ENCODE data around the gene BTBD18.

Gene BTBD18

DNA sequence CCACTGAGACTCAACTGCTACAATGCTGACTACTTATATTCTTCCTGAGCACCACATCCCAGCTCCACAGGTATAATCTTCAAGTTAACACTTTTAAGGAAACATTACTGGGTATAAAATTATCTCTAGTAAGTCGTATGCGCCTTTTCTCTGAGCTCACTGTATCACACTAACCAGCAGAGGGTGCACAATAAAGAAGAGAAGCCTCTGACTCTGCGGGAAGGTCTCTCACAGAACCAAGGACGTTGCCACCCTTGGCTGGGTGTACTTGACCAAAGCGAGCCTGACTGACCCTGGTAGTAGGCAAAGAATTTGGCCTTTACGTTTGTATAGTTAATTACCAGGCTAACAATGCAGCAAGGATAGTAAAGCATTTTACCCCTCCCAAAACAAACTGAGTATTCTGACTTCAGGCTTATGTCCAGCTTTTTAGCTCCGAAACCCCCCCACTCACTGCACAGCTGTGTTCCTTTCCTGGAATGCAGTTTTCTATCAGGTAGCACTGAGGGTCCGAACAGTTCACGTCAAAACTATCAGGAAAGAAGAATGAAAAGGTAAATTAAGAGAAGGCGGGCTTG lies at the start of gene BTBD18:
Gene BTBD18, minus strand, starts transcription at position 144 of the 578 bp plus-strand sequence. CDS start 631 bp downstream, outside the sequence.
- no peak for DNase-seq

DNA sequence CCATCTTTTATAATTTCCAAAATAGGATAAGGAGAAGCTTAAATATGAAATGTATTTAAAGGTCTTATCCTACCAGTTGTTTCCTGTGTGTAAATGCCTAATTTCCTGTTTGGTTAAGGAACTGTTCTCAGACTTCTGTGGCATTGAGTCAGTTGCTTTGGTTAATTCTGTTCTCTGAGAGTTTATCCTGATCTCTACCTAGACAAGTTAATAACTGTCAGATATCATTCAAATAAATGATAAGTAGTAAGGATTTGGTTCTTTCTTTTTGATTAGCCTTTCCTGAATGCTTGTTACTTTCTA lies 49.5 kb upstream of the BTBD18 start:
- DNase-seq, result no peak

DNA sequence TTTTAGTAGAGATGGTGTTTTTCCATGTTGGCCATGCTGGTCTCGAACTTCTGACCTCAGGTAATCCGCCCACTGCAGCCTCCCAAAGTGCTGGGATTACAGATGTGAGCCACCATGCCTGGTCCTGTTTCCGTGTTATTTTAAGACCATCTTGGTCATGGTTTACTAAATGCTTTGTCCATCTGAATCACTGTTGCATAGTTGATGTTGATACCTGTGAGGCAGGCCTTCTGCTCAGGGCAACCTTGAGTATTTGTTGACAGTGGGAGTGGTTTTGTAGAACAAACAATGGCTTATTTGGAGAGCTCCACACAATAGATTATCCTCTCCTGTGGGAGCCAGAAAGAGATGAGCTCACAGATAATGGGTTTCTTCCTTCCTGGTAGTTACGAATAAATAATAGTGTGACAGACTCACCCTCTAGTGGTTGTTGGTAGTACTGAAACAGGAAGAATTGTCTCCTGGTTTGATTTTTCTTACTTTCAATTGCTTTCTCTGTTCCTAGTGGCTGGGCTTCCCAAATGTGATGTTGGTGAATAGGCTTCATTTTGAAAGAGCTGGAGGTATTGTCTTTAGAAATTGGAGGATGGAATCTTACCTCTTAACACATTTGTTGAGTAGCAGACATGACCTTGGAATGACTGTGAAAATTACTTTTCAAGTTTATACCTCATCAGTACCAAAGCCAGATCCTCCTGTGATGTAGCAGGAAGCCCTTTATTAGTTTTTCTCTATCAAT lies 49.0 kb upstream of the BTBD18 start:
- DNase-seq, result peak in 4 of 14 donors; percentile 7 to 69 (median 31)

GRCh38 chr11:57798905-57799559 lies 47.4 kb upstream of the BTBD18 start:
- no peak for DNase-seq

DNA sequence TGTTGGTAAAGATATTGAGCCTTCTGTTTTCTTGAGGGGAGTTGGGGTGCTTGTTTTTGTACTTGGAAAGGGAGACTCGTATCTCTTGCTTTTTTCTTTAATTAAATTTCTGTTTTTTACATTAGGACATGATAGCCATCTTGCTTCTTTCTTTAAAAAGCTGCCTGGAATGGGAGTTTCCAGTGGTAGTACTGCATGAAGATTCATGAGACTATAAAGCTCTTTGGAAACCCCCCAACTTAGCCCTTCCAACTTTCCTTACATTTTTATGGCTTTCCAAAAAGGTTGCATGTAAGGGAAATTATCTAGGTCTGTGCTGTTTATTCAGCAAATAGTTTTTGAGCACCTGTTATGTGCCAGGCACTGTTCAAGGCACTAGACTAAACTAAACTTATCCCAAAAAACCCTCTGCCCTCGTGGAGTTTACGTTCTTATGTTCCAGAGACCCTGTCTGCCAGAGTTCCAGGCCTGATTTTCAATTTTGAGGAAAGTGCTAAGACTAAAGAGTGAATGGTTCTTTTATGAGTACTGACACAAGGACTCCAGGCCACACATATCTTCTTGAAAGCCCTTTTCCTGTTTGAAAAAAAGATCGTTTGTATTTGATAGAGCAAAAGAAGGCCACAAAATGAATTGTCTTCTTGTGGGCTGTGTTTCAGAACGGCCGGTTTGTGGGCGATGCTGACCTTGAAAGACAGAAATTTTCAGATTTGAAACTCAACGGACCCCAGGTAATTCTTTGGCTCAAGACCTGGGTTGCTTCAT lies 41.9 kb upstream of the BTBD18 start:
- no peak for DNase-seq

GRCh38 chr11:57792870-57793269 lies 41.3 kb upstream of the BTBD18 start:
- DNase-seq, result no peak

GRCh38 chr11:57792060-57792541 lies 40.5 kb upstream of the BTBD18 start:
- DNase-seq, result peak in 9 of 14 donors; percentile 6 to 64 (median 29)

GRCh38 chr11:57791321-57792059 lies 39.9 kb upstream of the BTBD18 start:
- no peak for DNase-seq

GRCh38 chr11:57788703-57789088 lies 37.1 kb upstream of the BTBD18 start:
- DNase-seq, result no peak

DNA sequence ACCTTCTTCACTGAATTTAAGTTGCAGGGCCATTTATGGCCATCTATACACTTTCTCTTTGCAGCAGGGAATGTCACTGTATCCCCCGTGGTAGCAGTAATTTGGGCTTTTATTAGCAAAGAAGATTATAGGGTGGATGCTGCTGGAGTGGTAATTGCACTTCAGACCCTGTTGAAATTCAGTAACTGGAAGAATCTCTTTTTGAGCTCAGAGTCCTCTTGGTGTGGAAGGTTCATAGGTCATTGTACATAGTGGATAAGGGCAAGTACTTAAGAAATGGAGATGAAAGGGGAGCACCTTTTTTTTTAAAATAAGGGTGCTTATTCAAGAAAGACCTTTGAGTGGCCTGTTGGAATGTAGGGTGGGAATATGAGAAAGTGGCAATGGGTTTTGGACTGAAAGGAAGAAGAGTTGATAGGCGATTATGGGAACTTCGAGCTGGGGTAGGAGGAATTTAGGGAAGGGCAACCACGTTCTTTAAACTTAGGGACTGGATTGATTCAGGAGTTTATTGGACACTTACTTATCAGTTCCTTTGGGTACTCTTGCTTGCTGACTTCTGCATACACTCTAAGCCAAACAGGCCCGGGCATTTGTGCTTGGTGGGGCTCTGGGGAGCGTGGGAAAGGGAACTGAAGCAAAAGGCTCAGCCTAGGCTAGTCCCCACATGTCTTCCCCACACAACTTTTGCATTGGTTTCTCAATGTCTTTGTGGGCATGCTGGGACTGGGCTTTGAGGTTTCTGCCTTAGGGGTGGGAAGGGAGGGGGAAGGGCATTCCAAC lies 36.5 kb upstream of the BTBD18 start:
- DNase-seq, result peak in 6 of 14 donors; percentile 8 to 51 (median 26)

GRCh38 chr11:57787006-57787604 lies 35.5 kb upstream of the BTBD18 start:
- no peak for DNase-seq

DNA sequence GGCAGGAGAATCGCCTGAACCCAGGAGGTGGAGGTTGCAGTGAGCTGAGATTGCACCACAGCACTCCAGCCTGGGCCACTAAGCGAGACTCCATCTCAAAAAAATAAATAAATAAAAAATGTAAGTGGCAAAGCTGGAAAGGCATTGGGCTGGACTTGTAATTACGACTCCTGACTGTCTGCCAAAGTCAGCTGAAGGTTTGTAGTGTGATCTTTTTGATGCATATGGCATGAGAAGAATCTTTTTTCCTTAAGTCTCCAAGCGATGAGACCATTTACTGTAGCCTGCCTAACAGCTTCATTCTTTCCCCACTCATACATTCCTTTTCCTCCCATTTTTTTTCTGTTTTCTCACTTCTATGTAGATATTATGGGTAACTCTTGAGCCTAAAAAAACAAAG lies 34.8 kb upstream of the BTBD18 start:
- no peak for DNase-seq

DNA sequence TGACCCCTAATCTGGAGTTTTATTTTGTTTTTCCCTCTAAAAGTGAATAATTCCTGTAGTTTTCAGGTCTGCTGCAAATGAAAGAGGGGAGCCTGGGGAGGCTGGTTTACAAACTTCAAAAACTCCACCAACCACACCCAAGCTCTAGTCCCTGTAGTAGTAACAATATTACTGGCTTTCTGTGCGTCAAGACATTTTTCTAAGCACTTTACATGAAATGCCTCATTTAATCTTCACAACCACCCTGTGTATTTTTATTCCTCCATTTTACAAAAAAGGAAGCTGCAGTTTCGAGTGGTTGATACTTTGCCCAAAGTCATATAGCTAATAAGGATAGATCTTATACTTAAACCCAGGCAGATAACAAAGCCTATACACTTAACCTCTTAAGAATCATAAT lies 33.5 kb upstream of the BTBD18 start:
- DNase-seq, result no peak

GRCh38 chr11:57781529-57781943 lies 29.9 kb upstream of the BTBD18 start:
- DNase-seq, result no peak

DNA sequence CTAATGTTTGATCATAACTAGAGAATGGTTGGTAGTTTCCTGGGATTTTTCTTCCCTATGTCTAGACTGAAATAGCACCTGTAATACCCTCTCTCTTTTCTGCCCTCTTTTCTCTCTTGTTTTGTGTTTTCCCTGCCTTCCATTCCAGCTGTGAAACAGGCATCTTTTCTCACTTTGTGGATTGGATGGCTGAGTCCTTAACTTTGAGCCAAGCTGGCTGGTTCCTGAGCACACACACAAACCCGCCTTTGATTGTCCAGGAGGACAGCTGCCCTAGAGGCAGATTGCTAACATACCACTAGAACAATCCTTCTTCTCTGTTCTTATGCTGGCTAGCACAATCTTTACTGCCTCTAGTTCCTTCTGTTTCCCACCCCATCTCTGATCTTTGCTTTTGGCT lies 27.7 kb upstream of the BTBD18 start:
- peak in 7 of 14 donors; percentile 18 to 46 (median 34) for DNase-seq

DNA sequence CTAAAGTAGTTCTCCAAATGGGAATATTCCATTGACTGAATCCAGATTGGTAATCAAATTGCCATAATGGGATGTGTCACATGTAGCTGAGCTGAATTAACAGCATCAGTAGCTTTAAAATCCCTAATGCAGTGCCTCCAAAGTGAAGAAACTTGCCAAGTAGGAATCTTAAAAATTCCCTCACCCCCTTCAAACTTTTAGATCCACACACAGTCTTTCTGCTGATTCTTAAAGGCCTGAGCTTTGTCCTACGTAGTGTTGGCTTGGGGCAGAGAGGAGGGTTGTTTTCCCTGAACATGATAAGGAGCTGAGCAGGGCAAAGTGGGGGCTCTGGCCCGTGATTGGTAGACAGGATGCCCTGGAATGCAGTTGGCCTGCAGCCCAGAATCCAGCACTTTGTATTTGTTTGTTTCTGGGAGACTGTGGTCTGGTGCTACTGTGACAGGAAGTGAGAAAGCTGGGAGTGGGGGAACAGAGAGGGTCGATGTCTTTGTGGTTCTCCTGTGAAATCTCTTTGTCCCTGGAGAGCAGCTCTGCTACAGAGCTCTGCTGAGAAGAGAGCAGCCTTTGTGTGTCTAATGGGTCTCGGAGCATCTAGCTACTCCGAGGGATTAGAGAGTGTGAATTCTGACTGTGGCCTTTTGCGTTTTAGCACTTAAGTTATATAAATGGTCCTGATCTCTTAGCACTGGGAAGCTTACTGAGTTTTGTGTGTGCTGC lies 26.9 kb upstream of the BTBD18 start:
- DNase-seq, result peak in 13 of 14 donors; percentile 9 to 82 (median 69)

DNA sequence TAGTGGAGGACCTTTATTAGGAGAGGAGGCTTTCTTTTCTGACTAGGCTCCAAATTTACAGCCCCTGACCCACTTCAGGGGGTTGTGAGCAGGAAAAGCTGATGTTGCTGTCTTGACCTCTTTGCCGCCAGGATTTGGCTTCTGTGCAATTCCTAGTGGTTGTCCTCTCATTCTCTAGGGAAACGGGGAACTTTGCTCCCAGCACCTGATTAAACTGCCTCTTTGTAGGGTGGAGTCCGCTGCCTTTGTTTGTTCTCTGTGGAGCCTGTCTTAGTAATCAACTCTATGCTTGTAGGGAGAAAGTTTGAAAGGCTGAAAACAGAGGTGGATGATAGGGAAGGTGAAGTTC lies 26.3 kb upstream of the BTBD18 start:
- DNase-seq, result no peak

DNA sequence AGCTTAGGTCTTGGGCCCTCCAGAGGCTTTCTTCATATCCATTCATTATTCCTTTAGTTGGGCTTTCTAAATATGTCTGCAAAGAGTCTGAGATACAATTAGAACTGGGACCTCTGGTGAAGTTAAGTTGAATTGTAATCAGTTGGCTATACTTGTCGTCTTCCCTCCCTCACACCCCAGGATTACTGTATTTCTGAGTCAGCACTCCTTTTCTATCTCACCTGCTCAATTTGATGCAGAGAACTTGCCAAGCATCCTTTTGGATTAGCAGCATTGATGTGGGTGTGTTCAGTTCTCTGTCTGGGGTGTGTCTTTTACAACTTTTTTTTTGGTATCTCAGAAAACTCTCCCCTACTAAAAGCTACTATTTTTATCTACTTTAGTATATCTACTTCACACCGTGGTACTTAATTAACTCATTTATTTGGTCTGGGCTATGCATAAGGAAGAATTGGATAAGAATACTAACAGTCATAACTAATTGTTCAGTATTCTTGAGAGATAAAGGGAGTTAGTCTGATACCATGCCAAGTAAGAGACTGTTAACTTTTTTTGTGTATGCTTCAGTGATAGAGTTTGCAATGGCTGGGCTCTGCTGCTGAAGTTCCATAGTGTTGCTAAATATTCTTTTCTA lies 25.1 kb upstream of the BTBD18 start:
- DNase-seq, result no peak

GRCh38 chr11:57776031-57776521 lies 24.5 kb upstream of the BTBD18 start:
- DNase-seq, result no peak

GRCh38 chr11:57775491-57775890 lies 23.9 kb upstream of the BTBD18 start:
- DNase-seq, result no peak
